Spinal cord (tissue), 10 donors: ENCODE results near the gene LDLRAD4. TPM values are rescaled to one million over a fixed set of nuclear protein-coding genes. Genes with fewer than 3 reads are reported as not detected.

Source experiments
- DNase-seq, 6 donors: peaks; one replicate each; pipeline versions ENCODE4 v3.0.0 to v3.0.0-alpha.2; 2013 to 2015; ENCODE audit warnings: low spot score in 6 of 6, low read depth in 4 of 6
- H3K27ac ChIP-seq: one replicate; pipeline ENCODE4 v1.5.1; 2013; ENCODE audit warnings: low read depth, low read length, control low read depth
- H3K27me3 ChIP-seq: one replicate; pipeline ENCODE4 v1.6.1; 2013; ENCODE audit warnings: low read length; ENCODE audit not compliant: control insufficient read depth, insufficient read depth
- H3K36me3 ChIP-seq: one replicate; pipeline ENCODE4 v1.6.1; 2013; ENCODE audit warnings: low read length; ENCODE audit not compliant: control insufficient read depth, insufficient read depth
- H3K4me1 ChIP-seq: one replicate; pipeline ENCODE4 v1.6.1; 2013; ENCODE audit warnings: low read length; ENCODE audit not compliant: control insufficient read depth, insufficient read depth
- H3K4me3 ChIP-seq: one replicate; pipeline ENCODE4 v1.5.1; 2013; ENCODE audit warnings: low read depth, low read length, control low read depth
- H3K9me3 ChIP-seq: one replicate; pipeline ENCODE4 v1.6.1; 2013; ENCODE audit warnings: low read length; ENCODE audit not compliant: control insufficient read depth, insufficient read depth
- WGBS: methylation state at CpG from one replicate; pipeline ENCODE4 v1.1.5; 2013; ENCODE audit warnings: missing lambda C conversion rate; ENCODE audit not compliant: insufficient coverage; 5-methylcytosine and 5-hydroxymethylcytosine counted together
- polyA plus RNA-seq, 2 donors: library from polyadenylated mRNA; unstranded; fragments of 120-200 nt; gene quantifications; one replicate each; pipeline ENCODE4 v1.2.1, GENCODE V29; 2013; ENCODE audit not compliant: insufficient read length in 2 of 2
- total RNA-seq, 2 donors: library from RNA; depleted of rRNA in 1 of 2; stranded (reverse); fragments of 120-200 nt in 1 of 2; fragments of >200 nt in 1 of 2; gene quantifications; one replicate each; pipeline versions ENCODE4 v1.2.3 to v1.2.4, GENCODE V29; 2013 to 2014
- donor health status: healthy.

LDLRAD4 gene
- total and polyA plus RNA-seq, 4 donors: 26.7 to 67.7 (median 38.5) TPM

DNA sequence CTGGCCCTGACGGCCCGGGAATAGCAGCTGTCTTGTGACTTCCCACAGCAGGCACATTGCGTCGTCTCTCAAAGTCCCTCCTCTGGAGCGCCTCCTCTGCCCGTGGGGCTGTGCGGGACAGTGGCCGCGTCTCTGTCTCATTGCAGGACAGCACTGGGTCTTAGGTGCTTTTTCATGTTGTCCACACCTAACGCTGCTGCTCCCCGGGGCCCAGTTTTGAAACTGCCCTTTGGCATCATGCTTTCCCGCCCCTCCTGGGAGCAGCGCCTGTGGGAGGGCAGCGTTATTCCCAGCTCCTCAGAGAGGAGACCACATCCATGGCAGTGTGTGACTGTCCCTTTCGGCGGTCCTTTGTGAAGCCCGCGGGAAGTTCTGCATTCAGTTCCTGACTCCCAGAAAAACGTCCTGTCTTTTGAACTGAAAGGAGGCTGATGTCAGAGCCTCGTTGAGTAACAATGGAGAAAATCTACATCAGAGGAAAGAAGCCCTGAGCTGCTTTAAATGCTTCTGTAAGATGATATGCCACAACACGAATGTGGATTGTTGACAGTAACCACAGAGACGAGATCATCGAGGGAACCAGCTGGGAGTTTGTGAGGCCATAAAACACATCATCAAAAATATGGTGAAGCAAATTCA is 281.8 kb downstream of the LDLRAD4 start:
- Histone ChIP-seq H3K27ac (peak overlapping the region; percentile 86), H3K4me1 (peaks cover 33% of the 10 kb centered on the region), H3K9me3 (peaks cover 1% of the 10 kb centered on the region), H3K36me3 (peaks cover 12% of the 10 kb centered on the region), H3K27me3 (no peaks in the 10 kb centered on the region), H3K4me3 (no peak overlapping the region)
- peak in 3 of 6 donors; percentile 40 to 78 (median 74) for DNase-seq
- 12% methylated on average over 20 of the region's 23 CpGs for WGBS

DNA sequence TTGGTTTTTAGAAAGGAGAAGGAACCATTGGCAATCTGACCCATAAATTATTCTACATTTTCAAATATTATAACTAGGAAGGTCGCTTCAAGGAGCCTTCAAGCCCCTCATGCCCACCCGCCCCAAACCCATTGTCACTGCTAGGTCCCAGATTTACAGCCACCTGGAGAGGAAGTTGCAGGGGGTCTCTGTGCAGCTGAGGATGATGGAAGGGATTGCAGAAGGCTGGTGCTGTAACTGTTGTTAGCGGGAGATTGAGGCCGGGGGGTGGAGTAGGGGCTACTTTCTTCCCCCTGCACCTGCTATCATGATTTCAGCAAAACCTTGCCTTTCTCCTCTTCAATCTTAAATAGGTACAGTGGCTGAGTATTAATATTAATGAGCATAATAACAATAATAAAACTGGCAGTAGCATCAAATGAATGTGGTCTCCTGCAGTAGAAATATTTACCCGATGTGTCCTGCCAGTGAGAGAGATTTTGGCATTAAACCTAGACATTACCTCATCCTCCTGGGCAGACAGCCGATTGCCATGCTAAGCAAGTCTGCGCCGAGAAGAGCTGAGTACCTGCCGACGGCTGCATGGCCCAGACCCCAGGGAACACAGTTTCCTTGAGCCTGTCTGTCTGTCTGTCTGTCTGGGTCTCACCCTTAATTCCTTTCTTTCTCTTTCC is 282.4 kb downstream of the LDLRAD4 start:
- Histone ChIP-seq H3K27ac (peak overlapping the region; percentile 86), H3K4me3 (no peak overlapping the region)

GRCh38 chr18:13501543-13501887 is 283.0 kb downstream of the LDLRAD4 start:
- no CpG with 5 or more reads among the region's 6 CpGs for WGBS
- peaks cover 33% of the 10 kb centered on the region for H3K4me1 ChIP-seq
- H3K27me3 ChIP-seq: no peaks in the 10 kb centered on the region
- DNase-seq: no peak
- H3K9me3 ChIP-seq: peaks cover 1% of the 10 kb centered on the region
- no peak overlapping the region for H3K4me3 ChIP-seq
- peak overlapping the region; percentile 54 for H3K27ac ChIP-seq
- peaks cover 12% of the 10 kb centered on the region for H3K36me3 ChIP-seq

More for the DNA sequence above, 282.4 kb downstream of the LDLRAD4 start:
- Histone ChIP-seq H3K9me3 (peaks cover 1% of the 10 kb centered on the region), H3K27me3 (no peaks in the 10 kb centered on the region), H3K36me3 (peaks cover 12% of the 10 kb centered on the region), H3K4me1 (peaks cover 33% of the 10 kb centered on the region)
- DNase-seq: peak; percentile 62 to 96 (median 72)
- 0% methylated on average over 6 of the region's 10 CpGs for WGBS

DNA sequence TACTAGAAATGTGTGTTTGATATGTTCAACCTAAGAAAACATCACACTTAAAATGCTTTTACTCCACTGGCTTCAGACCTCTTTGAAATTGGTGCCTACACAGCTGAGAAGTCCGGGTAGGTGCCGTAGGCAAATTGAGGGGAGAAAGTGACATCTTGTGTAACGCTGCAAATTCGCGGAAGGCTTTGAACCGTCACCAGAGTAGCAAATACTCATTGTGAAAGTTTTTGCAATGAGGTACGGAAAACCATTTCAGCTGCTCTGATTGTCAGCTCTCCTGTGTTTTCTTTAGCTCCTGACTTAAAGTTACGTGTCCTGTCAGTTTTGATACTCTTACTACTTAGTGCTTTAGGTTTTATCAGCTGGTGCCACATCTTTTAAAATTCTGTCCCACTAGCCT is 283.3 kb downstream of the LDLRAD4 start:
- peak in 2 of 6 donors; percentile 53 to 62 for DNase-seq
- WGBS: 31% methylated on average over 6 of the region's 8 CpGs
- Histone ChIP-seq H3K36me3 (peaks cover 12% of the 10 kb centered on the region), H3K4me1 (peaks cover 33% of the 10 kb centered on the region), H3K9me3 (peaks cover 1% of the 10 kb centered on the region), H3K27ac (peak overlapping the region; percentile 54), H3K4me3 (no peak overlapping the region), H3K27me3 (no peaks in the 10 kb centered on the region)

DNA sequence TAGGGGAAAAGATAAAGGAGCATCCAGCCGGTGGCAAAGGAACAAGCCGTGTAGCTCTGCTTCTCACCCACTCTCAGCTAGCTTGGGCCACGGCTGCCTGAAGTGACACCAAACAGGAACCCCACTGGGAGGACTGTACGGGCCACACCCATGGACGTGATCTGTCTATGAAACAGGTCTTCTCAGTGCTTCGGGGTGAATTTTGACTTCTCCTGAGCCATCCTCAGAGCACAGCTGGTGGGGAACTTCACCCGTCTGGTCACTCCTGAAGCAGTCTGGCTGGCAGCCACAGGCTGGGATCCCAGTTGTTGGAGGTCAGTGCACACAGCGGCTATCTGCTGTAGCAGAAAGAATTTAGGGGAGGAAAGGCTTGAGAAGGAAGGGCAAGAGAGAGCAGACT is 284.0 kb downstream of the LDLRAD4 start:
- H3K9me3 ChIP-seq: peaks cover 1% of the 10 kb centered on the region
- DNase-seq: peak in 2 of 6 donors; percentile 38 to 40
- peaks cover 33% of the 10 kb centered on the region for H3K4me1 ChIP-seq
- H3K27ac ChIP-seq: peak overlapping the region; percentile 43
- no peak overlapping the region for H3K4me3 ChIP-seq
- no peaks in the 10 kb centered on the region for H3K27me3 ChIP-seq
- H3K36me3 ChIP-seq: peaks cover 12% of the 10 kb centered on the region
- 24% methylated on average over 8 of the region's 8 CpGs for WGBS

DNA sequence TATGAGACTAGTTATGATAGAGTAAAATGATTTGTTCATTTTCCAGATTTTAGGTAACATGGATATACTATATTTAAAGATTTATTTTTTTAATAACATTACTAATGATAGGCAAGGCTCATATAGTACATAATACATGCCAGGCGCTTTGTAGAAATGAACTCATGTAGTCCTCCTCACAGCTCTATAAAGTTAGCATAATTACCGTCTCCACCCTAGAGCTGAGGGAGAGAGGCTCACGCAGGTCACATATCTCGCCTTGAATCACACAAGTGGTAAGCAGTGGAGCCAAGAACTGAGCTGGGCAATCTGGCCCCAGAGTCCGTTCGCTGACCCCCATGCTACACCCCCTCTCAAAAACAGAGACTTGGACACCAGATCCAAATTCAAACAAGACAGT is 285.3 kb downstream of the LDLRAD4 start:
- peaks cover 33% of the 10 kb centered on the region for H3K4me1 ChIP-seq
- DNase-seq: no peak
- H3K27ac ChIP-seq: no peak overlapping the region
- WGBS: 70% methylated on average over 4 of the region's 6 CpGs
- H3K36me3 ChIP-seq: peaks cover 5% of the 10 kb centered on the region
- peaks cover 9% of the 10 kb centered on the region for H3K9me3 ChIP-seq
- H3K4me3 ChIP-seq: no peak overlapping the region
- no peaks in the 10 kb centered on the region for H3K27me3 ChIP-seq

- Histone ChIP-seq H3K4me1 (peaks cover 21% of the 10 kb centered on the region), H3K27me3 (no peaks in the 10 kb centered on the region), H3K27ac (no peak overlapping the region), H3K4me3 (no peak overlapping the region), H3K9me3 (peaks cover 10% of the 10 kb centered on the region), H3K36me3 (no peaks in the 10 kb centered on the region)
- no peak for DNase-seq
- WGBS: 61% methylated on average over 3 of the region's 12 CpGs
Observed at GRCh38 chr18:13505780-13506345, 287.3 kb downstream of the LDLRAD4 start.

- no peaks in the 10 kb centered on the region for H3K27me3 ChIP-seq
- H3K27ac ChIP-seq: no peak overlapping the region
- no peak for DNase-seq
- WGBS: 100% methylated on average over 1 of the region's 2 CpGs
- no peak overlapping the region for H3K4me3 ChIP-seq
- no peaks in the 10 kb centered on the region for H3K36me3 ChIP-seq
- H3K9me3 ChIP-seq: peaks cover 10% of the 10 kb centered on the region
- H3K4me1 ChIP-seq: no peaks in the 10 kb centered on the region
Observed at GRCh38 chr18:13510594-13510993, 292.0 kb downstream of the LDLRAD4 start.

- H3K4me1 ChIP-seq: no peaks in the 10 kb centered on the region
- WGBS: 70% methylated on average over 1 of the region's 6 CpGs
- DNase-seq: no peak
- H3K4me3 ChIP-seq: no peak overlapping the region
- H3K27ac ChIP-seq: no peak overlapping the region
- H3K36me3 ChIP-seq: no peaks in the 10 kb centered on the region
- H3K9me3 ChIP-seq: peaks cover 10% of the 10 kb centered on the region
- H3K27me3 ChIP-seq: no peaks in the 10 kb centered on the region
Observed at GRCh38 chr18:13511961-13512577, 293.5 kb downstream of the LDLRAD4 start.
